GM23338 (cell line): ENCODE results near the gene ASRGL1. TPM values are rescaled to one million over a fixed set of nuclear protein-coding genes. Genes with fewer than 3 reads are reported as not detected.

Source experiments
- ATAC-seq: fragments of 200-7000 bp; cut with Tn5 transposase; 3 replicates; pipeline ENCODE4 v1.9.1; 2020
- DNase-seq: peaks from one replicate; pipeline ENCODE4 v3.0.0-alpha.2; 2015; ENCODE audit warnings: low spot score
- H2AFZ ChIP-seq: fragments of 200-600 bp; sonication (generic); 2 replicates; pipeline ENCODE4 v1.8.0; 2016; ENCODE audit warnings: antibody characterized with exemption, mild to moderate bottlenecking, moderate library complexity
- H3F3A ChIP-seq: fragments of 200-600 bp; sonication (generic); replicated peaks from 2 replicates; pipeline ENCODE4 v1.8.0; 2017; ENCODE audit warnings: antibody characterized with exemption, mixed run types, low read depth
- H3K27ac ChIP-seq: fragments of 200-600 bp; sonication (generic); 2 replicates; pipeline ENCODE4 v1.6.1; 2016; ENCODE audit warnings: low read depth
- H3K27me3 ChIP-seq: fragments of 200-600 bp; sonication (generic); 2 replicates; pipeline ENCODE4 v1.8.0; 2016; ENCODE audit warnings: mild to moderate bottlenecking, mixed run types, moderate library complexity; ENCODE audit not compliant: insufficient read depth
- H3K36me3 ChIP-seq: fragments of 200-600 bp; sonication (generic); 2 replicates; pipeline ENCODE4 v1.8.0; 2016; ENCODE audit warnings: mild to moderate bottlenecking; ENCODE audit not compliant: insufficient read depth
- H3K4me1 ChIP-seq: fragments of 200-600 bp; sonication (generic); 2 replicates; pipeline ENCODE4 v1.8.0; 2016; ENCODE audit warnings: mild to moderate bottlenecking, moderate library complexity; ENCODE audit not compliant: insufficient read depth
- H3K4me2 ChIP-seq: fragments of 200-600 bp; sonication (generic); 2 replicates; pipeline ENCODE4 v1.7.1; 2017; ENCODE audit warnings: mixed run types
- H3K4me3 ChIP-seq: fragments of 200-600 bp; sonication (generic); 2 replicates; pipeline ENCODE4 v1.6.1; 2016; ENCODE audit warnings: mixed run types
- H3K79me2 ChIP-seq: fragments of 200-600 bp; sonication (generic); replicated peaks from 2 replicates; pipeline ENCODE4 v1.8.0; 2017; ENCODE audit warnings: mild to moderate bottlenecking; ENCODE audit not compliant: insufficient read depth
- H3K9me2 ChIP-seq: fragments of 200-600 bp; sonication (generic); 2 replicates; pipeline ENCODE4 v1.8.0; 2017; ENCODE audit not compliant: insufficient read depth
- H4K20me1 ChIP-seq: fragments of 200-600 bp; sonication (generic); replicated peaks from 2 replicates; pipeline ENCODE4 v1.8.0; 2017; ENCODE audit warnings: mild to moderate bottlenecking; ENCODE audit not compliant: insufficient read depth
- H3K27ac Mint-ChIP-seq: 2 replicates; pipeline ENCODE4 v1.8.0; 2020; ENCODE audit warnings: inconsistent platforms, mild to moderate bottlenecking, moderate library complexity, mixed read lengths
- H3K27me3 Mint-ChIP-seq: 3 replicates; pipeline ENCODE4 v1.8.0; 2022; ENCODE audit warnings: low read depth, mild to moderate bottlenecking, moderate library complexity, mixed read lengths, inconsistent platforms; ENCODE audit not compliant: insufficient read depth, poor library complexity
- H3K36me3 Mint-ChIP-seq: 3 replicates; pipeline ENCODE4 v1.8.0; 2021; ENCODE audit warnings: low read depth, mild to moderate bottlenecking, inconsistent platforms, moderate library complexity, mixed read lengths
- H3K4me1 Mint-ChIP-seq: 3 replicates; pipeline ENCODE4 v1.8.0; 2020; ENCODE audit warnings: mild to moderate bottlenecking, inconsistent platforms, mixed read lengths
- H3K4me3 Mint-ChIP-seq: 3 replicates; pipeline ENCODE4 v1.8.0; 2021; ENCODE audit warnings: moderate library complexity, mild to moderate bottlenecking, inconsistent platforms, mixed read lengths
- H3K9me3 Mint-ChIP-seq: 3 replicates; pipeline ENCODE4 v1.8.0; 2020; ENCODE audit warnings: moderate library complexity, mild to moderate bottlenecking, inconsistent platforms, mixed read lengths
- EZH2 ChIP-seq: fragments of 200-600 bp; sonication (generic); IDR thresholded peaks from one replicate; pipeline ENCODE4 v1.8.0; 2017; ENCODE audit warnings: antibody characterized with exemption, mild to moderate bottlenecking, low read depth; ENCODE audit not compliant: unreplicated experiment
- POLR2AphosphoS5 ChIP-seq: IDR thresholded peaks from 2 replicates; pipeline ENCODE4 v1.6.1; 2016; ENCODE audit warnings: antibody characterized with exemption, low read depth
- STAT1 ChIP-seq: IDR thresholded peaks from one replicate; pipeline ENCODE4 v1.6.1; 2016; ENCODE audit warnings: antibody characterized with exemption; ENCODE audit not compliant: unreplicated experiment
- ZNF331 ChIP-seq: fragments of 250-450 bp; sonication (Bioruptor Pico); IDR thresholded peaks from 2 replicates; pipeline ENCODE4 v1.5.0; 2020; ENCODE audit warnings: low read depth, mild to moderate bottlenecking, moderate library complexity
- ZNF462 ChIP-seq: fragments of 250-450 bp; sonication (Bioruptor Pico); IDR thresholded peaks from 2 replicates; pipeline ENCODE4 v1.5.0; 2020; ENCODE audit warnings: mild to moderate bottlenecking, moderate library complexity
- polyA plus RNA-seq: library from polyadenylated mRNA; unstranded; fragments of >200 nt; fragmentation: Nextera tagmentation; extraction: Ambion mirVana; gene quantifications from 2 replicates; pipeline ENCODE4 v1.2.1, GENCODE V29; 2016
- total RNA-seq: library from RNA; depleted of rRNA; stranded (reverse); fragments of >200 nt; shearing (Covaris generic); gene quantifications from 2 replicates; pipeline ENCODE4 v1.2.3, GENCODE V29; 2014

ASRGL1 gene
- total and polyA plus RNA-seq, 2 experiments from 2014 or later, result 32.9 to 50.3 TPM

GRCh38 chr11:62427630-62428233 lies 90.5 kb downstream of the ASRGL1 start:
- no peaks in the 10 kb centered on the region for H3K9me2 ChIP-seq
- 0 out of 2 replicates have a peak, but pooled peaks cover 2% of the 10 kb centered on the region for H3F3A ChIP-seq
- no peak for TF ChIP-seq POLR2AphosphoS5
- TF ChIP-seq ZNF331 (CRISPR knock-in tag), result no peak
- TF ChIP-seq STAT1, result no peak
- TF ChIP-seq EZH2, result no peak
- no peak for TF ChIP-seq ZNF462 (CRISPR knock-in tag)
- peaks cover 19% of the 10 kb centered on the region for H3K27me3 ChIP-seq
- Mint-ChIP-seq H3K36me3 (no peaks in the 10 kb centered on the region; the same call in 2 of the 3 replicates), H3K4me1 (peaks cover 7% of the 10 kb centered on the region), H3K9me3 (peaks cover 3% of the 10 kb centered on the region; the same call in 1 of the 3 replicates), H3K27me3 (peaks cover 28% of the 10 kb centered on the region), H3K27ac (no peak overlapping the region), H3K4me3 (no peak overlapping the region)
- H3K27ac ChIP-seq, result 0 out of 2 replicates have a peak overlapping the region, but pooled peaks have one; percentile 23
- ATAC-seq (no peak), DNase-seq (no peak)
- no peak overlapping the region for H2AFZ ChIP-seq
- H3K4me1 ChIP-seq, result no peaks in the 10 kb centered on the region; the same call in 1 of the 2 replicates
- no peaks in the 10 kb centered on the region for H3K79me2 ChIP-seq
- H4K20me1 ChIP-seq, result no peaks in the 10 kb centered on the region
- H3K4me3 ChIP-seq, result no peak overlapping the region
- H3K36me3 ChIP-seq, result no peaks in the 10 kb centered on the region
- no peak overlapping the region for H3K4me2 ChIP-seq
